Caco-2 (cell line): Measurements from ENCODE around the gene HSDL2. TPM values are rescaled to one million over a fixed set of nuclear protein-coding genes. Genes with fewer than 3 reads are reported as not detected.

Source experiments
- BruUV-seq: library from RNA; stranded (reverse); fragments of 400-500 nt; replicated peaks from 2 replicates; lab custom pipeline; 2021; lab: Mats Ljungman, UMichigan
- CTCF ChIA-PET: fragments of 300-600 bp; sonication (Branson Sonifier 250); formaldehyde crosslinking; loops from one replicate; lab custom pipeline; 2022; ENCODE audit warnings: antibody characterized with exemption; lab: Charles Lee
- POLR2A ChIA-PET: fragments of 300-600 bp; sonication (Branson Sonifier 250); formaldehyde crosslinking; loops from one replicate; lab custom pipeline; 2022; ENCODE audit warnings: antibody characterized with exemption; lab: Charles Lee
- DNase-seq, 2 experiments: peaks; one replicate each; pipeline versions ENCODE4 v3.0.0 to v3.0.0-alpha.2; 2020 to 2022
- H3K27me3 ChIP-seq: replicated peaks from 2 replicates; pipeline ENCODE4 v1.6.0; 2011; ENCODE audit warnings: low read length; ENCODE audit not compliant: control insufficient read depth, insufficient read depth
- H3K36me3 ChIP-seq: 2 replicates; pipeline ENCODE4 v1.5.1; 2011; ENCODE audit warnings: low read length; ENCODE audit not compliant: control insufficient read depth, insufficient read depth
- H3K4me1 ChIP-seq: fragments of 250-450 bp; sonication (Bioruptor Pico); 2 replicates; pipeline ENCODE4 v1.5.1; 2020; ENCODE audit warnings: mild to moderate bottlenecking
- H3K4me3 ChIP-seq: 2 replicates; pipeline ENCODE4 v1.5.1; 2011; ENCODE audit warnings: low read depth, mild to moderate bottlenecking, control low read depth, low read length
- H3K9me3 ChIP-seq: fragments of 250-450 bp; sonication (Bioruptor Pico); 2 replicates; pipeline ENCODE4 v1.5.1; 2020; ENCODE audit warnings: mild to moderate bottlenecking, moderate library complexity
- H3K27ac Mint-ChIP-seq: one replicate; pipeline ENCODE4 v1.8.0; 2022; ENCODE audit warnings: mixed read lengths; ENCODE audit not compliant: unreplicated experiment
- H3K27me3 Mint-ChIP-seq: one replicate; pipeline ENCODE4 v1.8.0; 2022; ENCODE audit warnings: mixed read lengths; ENCODE audit not compliant: insufficient read depth, unreplicated experiment
- H3K36me3 Mint-ChIP-seq: one replicate; pipeline ENCODE4 v1.8.0; 2022; ENCODE audit warnings: mild to moderate bottlenecking, mixed read lengths; ENCODE audit not compliant: insufficient read depth, unreplicated experiment
- H3K4me1 Mint-ChIP-seq: one replicate; pipeline ENCODE4 v1.8.0; 2022; ENCODE audit warnings: low read depth, mixed read lengths; ENCODE audit not compliant: unreplicated experiment
- H3K4me3 Mint-ChIP-seq: one replicate; pipeline ENCODE4 v1.8.0; 2022; ENCODE audit warnings: mild to moderate bottlenecking, moderate library complexity, mixed read lengths; ENCODE audit not compliant: unreplicated experiment
- H3K9me3 Mint-ChIP-seq: one replicate; pipeline ENCODE4 v1.8.0; 2022; ENCODE audit warnings: mixed read lengths; ENCODE audit not compliant: unreplicated experiment
- intact Hi-C: fragments of 100-400 bp; cut with micrococcal nuclease; formaldehyde crosslinking; loops from one replicate; pipeline ENCODE4 v1.10.0; 2022; ENCODE audit not compliant: unreplicated experiment
- total RNA-seq: library from RNA; stranded (reverse); gene quantifications from 2 replicates; pipeline ENCODE4 v1.2.3, GENCODE V29; 2022
- TF ChIP-seq, protein P1 (sequence below), 2 experiments: fragments of 200-600 bp in 1 of 2; IDR thresholded peaks; 1 replicate in 1 of 2; 2 replicates in 1 of 2; pipeline versions ENCODE4 v1.5.1 to v1.8.0; 2011 to 2022; ENCODE audit warnings: antibody characterized with exemption in 1 of 2, control low read depth in 1 of 2, inconsistent platforms in 1 of 2, low read depth in 1 of 2, low read length in 1 of 2, mild to moderate bottlenecking in 1 of 2, moderate library complexity in 1 of 2; ENCODE audit not compliant: insufficient read depth in 1 of 2, severe bottlenecking in 1 of 2, unreplicated experiment in 1 of 2

The HSDL2 gene
- total RNA-seq, 1 experiment from 2014 or later: 134 TPM

- no peak for DNase-seq
- H3K9me3 Mint-ChIP-seq: peaks cover 10% of the 10 kb centered on the region
- H3K4me3 ChIP-seq: no peak overlapping the region
- H3K4me1 Mint-ChIP-seq: no peaks in the 10 kb centered on the region
- no peak overlapping the region for H3K4me3 Mint-ChIP-seq
- no peaks in the 10 kb centered on the region for H3K27me3 Mint-ChIP-seq
- H3K36me3 ChIP-seq: peaks cover 2% of the 10 kb centered on the region; the same call in 1 of the 2 replicates
- no TSS peak for BruUV-seq
- peaks cover 72% of the 10 kb centered on the region for H3K36me3 Mint-ChIP-seq
- ChIA-PET CTCF (no interaction called here), POLR2A (no interaction called here)
- TF ChIP-seq, protein P1, sequence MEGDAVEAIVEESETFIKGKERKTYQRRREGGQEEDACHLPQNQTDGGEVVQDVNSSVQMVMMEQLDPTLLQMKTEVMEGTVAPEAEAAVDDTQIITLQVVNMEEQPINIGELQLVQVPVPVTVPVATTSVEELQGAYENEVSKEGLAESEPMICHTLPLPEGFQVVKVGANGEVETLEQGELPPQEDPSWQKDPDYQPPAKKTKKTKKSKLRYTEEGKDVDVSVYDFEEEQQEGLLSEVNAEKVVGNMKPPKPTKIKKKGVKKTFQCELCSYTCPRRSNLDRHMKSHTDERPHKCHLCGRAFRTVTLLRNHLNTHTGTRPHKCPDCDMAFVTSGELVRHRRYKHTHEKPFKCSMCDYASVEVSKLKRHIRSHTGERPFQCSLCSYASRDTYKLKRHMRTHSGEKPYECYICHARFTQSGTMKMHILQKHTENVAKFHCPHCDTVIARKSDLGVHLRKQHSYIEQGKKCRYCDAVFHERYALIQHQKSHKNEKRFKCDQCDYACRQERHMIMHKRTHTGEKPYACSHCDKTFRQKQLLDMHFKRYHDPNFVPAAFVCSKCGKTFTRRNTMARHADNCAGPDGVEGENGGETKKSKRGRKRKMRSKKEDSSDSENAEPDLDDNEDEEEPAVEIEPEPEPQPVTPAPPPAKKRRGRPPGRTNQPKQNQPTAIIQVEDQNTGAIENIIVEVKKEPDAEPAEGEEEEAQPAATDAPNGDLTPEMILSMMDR (IDR thresholded peaks at IDR 0.05; ENCODE audit: insufficient read depth in 1 of 2, low read depth in 1 of 2, low read length in 1 of 2, severe bottlenecking in 1 of 2, unreplicated experiment in 1 of 2): no peak
- H3K9me3 ChIP-seq: peaks cover 13% of the 10 kb centered on the region; the same call in 1 of the 2 replicates
- no peaks in the 10 kb centered on the region for H3K4me1 ChIP-seq
- intact Hi-C loops: no loop called here
- no peaks in the 10 kb centered on the region for H3K27me3 ChIP-seq
- H3K27ac Mint-ChIP-seq: no peak overlapping the region
These were observed 94.1 kb downstream of the HSDL2 start for GRCh38 chr9:112473986-112474385.

- Mint-ChIP-seq H3K9me3 (peaks cover 10% of the 10 kb centered on the region), H3K27ac (no peak overlapping the region), H3K27me3 (no peaks in the 10 kb centered on the region), H3K36me3 (peaks cover 62% of the 10 kb centered on the region), H3K4me1 (no peaks in the 10 kb centered on the region), H3K4me3 (no peak overlapping the region)
- intact Hi-C loops: no loop called here
- Histone ChIP-seq H3K36me3 (peaks cover 2% of the 10 kb centered on the region; the same call in 1 of the 2 replicates), H3K4me3 (no peak overlapping the region), H3K27me3 (no peaks in the 10 kb centered on the region), H3K9me3 (peaks cover 13% of the 10 kb centered on the region; the same call in 1 of the 2 replicates), H3K4me1 (no peaks in the 10 kb centered on the region)
- CTCF ChIA-PET: no interaction called here
- DNase-seq: no peak
- TF ChIP-seq, protein P1 (IDR thresholded peaks at IDR 0.05; ENCODE audit: insufficient read depth in 1 of 2, low read depth in 1 of 2, low read length in 1 of 2, severe bottlenecking in 1 of 2, unreplicated experiment in 1 of 2): no peak
- no TSS peak for BruUV-seq
- POLR2A ChIA-PET: no interaction called here
These were observed 95.4 kb downstream of the HSDL2 start for GRCh38 chr9:112475318-112475717.

DNA sequence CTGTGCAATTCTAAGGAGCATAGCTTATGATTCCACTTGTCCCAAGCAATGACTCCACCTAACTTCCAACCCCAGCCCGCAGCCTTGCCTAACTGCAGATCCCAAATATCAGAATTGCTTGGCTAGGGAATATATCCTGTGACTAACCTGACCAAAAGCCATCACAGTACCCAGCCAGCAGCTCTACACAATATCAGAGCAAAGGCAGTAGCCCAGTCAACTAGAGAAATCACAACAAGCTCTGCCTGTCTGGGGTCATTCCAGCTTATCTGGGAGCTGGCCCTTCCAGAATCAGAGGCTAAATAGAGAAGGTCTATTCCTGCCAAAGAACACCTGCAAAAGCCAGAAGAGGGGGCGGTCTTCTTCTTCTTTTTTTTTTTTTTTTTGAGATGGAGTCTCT, 97.4 kb downstream of the HSDL2 start:
- Histone ChIP-seq H3K36me3 (peaks cover 2% of the 10 kb centered on the region; the same call in 1 of the 2 replicates), H3K9me3 (peaks cover 13% of the 10 kb centered on the region; the same call in 1 of the 2 replicates), H3K27me3 (no peaks in the 10 kb centered on the region), H3K4me1 (no peaks in the 10 kb centered on the region), H3K4me3 (no peak overlapping the region)
- intact Hi-C loops: no loop called here
- no peak for DNase-seq
- ChIA-PET POLR2A (no interaction called here), CTCF (no interaction called here)
- no peak overlapping the region for H3K4me3 Mint-ChIP-seq
- H3K36me3 Mint-ChIP-seq: peaks cover 49% of the 10 kb centered on the region
- H3K9me3 Mint-ChIP-seq: peaks cover 10% of the 10 kb centered on the region
- H3K27me3 Mint-ChIP-seq: no peaks in the 10 kb centered on the region
- no peaks in the 10 kb centered on the region for H3K4me1 Mint-ChIP-seq
- no peak overlapping the region for H3K27ac Mint-ChIP-seq
- no TSS peak for BruUV-seq
- TF ChIP-seq, protein P1 (IDR thresholded peaks at IDR 0.05; ENCODE audit: insufficient read depth in 1 of 2, low read depth in 1 of 2, low read length in 1 of 2, severe bottlenecking in 1 of 2, unreplicated experiment in 1 of 2): no peak
